Muscle of arm (tissue), 12 donors: ENCODE data around the gene CLDN15. TPM values are rescaled to one million over a fixed set of nuclear protein-coding genes. Genes with fewer than 3 reads are reported as not detected.
A peak's percentile ranks its signal among the peaks of the same experiment; 100 is the strongest.

Experiments used
- DNase-seq: peaks from one replicate; pipeline ENCODE4 v3.0.0-alpha.2; 2013
- polyA plus RNA-seq, 12 donors: library from polyadenylated mRNA; unstranded; fragments of 120-200 nt; gene quantifications; one replicate each; pipeline ENCODE4 v1.2.1, GENCODE V29; 2013; ENCODE audit not compliant: insufficient read length in 12 of 12

CLDN15 gene
- polyA plus RNA-seq, 12 donors: 4.2 to 16.9 (median 5.7) TPM; not detected in 1

DNA sequence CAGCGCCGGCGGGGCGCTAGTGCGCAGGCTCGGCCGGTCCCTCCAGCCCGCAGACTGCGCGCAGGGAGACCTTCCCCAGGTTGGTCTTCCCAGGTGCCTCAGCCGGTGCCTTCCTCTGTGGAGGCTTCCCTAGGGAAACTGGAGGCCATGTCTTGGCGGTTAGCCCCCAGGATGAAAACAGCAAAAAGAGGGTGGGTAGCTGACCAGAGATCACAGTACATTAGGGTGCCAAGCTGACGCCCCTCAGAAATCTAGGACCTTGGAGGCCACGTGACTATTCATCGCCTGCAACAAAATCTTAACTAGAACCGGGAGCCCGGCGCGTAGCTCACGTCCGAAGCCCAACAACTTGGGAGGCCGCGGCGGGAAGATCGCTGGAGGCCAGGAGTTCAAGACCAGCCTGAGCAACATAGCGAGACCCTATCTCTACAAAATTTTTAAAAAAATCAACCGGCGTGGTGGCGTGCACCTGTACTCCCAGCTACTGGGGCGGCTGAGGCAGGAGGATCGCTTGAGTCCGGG is 7.6 kb upstream of the CLDN15 start:
- no peak for DNase-seq

DNA sequence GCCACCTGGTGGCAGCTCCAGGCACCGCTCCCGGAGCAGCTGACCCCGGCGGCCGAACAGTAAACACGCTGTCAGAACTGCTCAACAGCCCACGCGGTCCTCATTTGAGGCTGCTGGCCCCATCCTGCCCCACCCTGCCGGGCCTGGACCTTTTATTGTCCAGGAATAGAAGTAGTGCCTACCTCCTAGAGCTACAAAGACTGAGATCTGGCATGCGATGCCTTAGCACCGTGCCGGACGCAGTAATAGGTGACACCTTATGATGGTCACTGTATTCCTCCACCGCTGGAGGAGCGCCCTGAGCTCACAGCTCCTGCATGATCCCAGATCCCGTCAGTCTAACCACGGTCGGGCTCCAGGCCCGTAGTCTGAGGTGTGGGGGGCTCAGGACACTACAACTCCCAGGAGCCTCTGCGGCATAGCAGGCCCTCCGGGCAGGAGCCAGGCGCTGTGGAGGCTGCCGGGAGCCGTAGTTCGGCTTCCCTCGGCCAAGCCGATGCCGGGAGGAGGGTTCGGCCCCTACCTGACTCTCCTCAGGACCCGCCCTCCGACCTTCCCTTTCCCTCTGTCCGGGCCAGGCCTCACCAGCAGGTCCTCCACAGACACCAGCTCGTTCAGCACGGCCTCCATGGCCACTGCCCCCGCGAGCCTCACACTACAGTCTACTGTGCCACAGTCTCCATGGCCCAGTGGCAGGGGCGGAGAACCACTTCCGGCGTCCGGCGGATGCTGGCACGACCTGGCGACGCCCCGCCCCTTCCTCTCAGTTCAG is 7.0 kb upstream of the CLDN15 start, which contains the start of gene FIS1:
Gene FIS1, minus strand, starts transcription at position 707 of the 772 bp plus-strand sequence. Its CDS starts 77 bp downstream, at position 630.
- DNase-seq: peak; percentile 92

DNA sequence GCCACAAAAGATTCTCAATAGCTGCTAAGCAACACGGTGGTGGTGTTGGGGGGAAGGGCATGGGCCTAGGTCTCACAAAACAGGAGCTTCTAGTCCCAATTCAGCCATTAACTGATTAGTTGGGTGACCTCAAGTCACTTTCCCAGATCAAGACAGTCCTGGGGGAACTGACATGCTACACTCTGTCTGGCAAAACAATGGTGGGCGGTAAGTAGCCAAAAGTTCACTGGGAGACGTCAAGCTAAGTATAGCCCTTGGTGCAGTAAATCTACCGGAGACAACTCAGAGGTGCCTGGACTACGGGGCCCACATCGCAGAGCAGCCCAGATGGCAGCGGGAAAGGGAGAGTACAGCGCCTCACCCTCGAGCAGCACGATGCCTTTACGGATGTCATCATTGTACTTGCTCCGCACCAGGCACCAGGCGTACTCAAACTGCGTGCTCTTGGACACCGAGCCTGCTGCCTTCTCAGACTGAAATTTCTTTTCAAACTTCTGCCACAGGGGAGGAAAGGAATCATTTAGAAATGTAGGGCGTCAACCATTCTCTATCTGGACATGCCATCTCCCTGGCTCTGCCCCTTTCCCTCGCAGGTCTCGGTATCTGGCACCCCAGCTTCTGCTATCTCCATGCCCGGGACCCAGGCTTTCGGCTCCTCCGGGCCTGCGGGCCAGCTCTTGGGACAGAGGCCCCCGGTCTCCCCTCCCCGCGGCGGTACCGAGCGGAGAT is 6.2 kb upstream of the CLDN15 start:
- DNase-seq: no peak

DNA sequence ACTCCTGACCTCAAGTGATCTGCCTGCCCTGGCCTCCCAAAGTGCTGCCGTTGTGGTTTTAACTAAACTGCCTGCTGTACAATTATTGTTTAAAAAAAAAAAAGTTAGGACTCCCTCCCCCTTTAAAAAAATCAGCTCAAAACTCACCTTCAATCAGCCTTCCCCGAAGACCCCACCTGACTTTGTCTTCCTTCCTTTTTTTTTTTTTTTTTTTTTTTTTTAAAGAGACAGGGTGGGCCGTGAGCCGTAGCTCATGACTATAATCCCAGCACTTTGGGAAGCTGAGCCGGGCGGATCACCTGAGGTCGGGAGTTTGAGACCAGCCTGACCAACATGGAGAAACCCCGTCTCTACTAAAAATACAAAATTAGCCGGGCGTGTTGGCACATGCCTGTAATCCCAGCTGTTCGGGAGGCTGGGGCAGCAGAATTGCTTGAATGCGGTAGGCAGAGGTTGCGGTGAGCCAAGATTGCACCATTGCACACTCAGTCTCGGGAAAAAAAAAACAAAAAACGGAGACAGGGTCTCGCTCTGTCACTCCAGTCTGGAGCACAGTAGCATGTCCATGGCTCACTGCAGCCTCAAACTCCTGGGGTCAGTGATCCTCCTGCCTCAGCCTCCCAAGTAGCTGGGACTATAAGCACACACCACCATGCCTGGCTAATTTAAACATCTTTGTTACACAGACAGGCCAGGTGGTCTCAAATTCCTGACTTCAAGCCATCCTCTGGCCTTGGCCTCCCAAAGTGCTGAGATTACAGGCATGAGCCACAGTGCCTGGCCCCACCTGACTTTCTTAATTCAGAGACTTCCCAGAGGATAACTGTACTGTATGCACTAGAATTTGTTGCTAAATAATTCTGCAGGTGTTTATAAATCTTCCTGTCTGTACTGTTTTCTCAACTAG is 4.1 kb upstream of the CLDN15 start:
- no peak for DNase-seq

DNA sequence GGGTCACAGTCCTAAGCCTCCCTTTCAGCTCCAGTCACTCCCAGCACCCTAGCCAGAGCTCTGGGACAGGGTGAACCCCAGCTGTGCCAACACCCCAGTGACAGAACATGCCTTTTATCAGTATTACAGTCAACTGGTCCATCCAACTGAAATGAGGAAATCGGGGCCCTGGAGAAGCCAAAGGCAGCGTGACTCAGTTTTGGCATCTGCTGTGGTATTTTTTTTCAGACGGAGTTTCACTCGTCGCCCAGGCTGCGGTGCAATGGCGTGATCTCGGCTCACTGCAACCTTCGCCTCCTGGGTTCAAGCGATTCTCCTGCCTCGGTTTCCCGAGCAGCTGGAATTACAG is 3.4 kb upstream of the CLDN15 start:
- DNase-seq: no peak

DNA sequence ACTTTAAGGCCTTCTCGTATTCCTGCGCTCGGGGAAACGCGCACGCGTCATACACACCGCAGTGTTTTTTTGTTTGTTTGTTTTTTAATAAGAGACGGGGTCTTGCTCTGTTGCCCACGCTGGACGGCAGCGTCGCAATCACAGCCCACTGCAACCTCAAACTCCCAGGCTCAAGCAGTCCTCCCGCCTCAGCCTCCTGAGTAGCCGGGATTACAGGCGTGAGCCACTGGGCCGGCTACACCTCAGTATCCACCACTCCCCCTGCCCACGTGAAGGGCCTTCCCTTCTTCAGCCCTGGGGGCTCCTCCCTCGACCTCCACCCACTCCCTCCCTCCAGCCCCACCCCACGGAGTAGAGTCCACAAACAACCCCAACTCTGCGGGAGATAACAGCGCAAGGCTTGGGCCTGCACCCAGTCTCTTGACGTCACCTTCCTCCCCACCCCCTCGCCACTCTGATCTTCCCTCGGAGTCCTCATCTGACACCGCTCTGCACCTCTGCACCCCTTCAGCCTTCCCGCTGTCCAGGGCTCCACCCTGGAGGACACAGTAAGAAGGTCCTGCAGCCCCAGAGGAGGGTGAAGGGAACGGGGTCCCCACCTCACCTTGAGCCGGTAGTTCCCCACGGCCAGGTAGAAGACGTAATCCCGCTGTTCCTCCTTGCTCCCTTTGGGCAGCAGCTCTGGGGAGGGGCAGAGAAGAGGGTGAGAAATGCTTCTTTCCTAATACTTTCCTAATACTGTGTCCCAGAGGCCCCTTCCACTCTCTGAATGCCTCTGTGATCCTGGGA is 2.8 kb upstream of the CLDN15 start:
- no peak for DNase-seq

DNA sequence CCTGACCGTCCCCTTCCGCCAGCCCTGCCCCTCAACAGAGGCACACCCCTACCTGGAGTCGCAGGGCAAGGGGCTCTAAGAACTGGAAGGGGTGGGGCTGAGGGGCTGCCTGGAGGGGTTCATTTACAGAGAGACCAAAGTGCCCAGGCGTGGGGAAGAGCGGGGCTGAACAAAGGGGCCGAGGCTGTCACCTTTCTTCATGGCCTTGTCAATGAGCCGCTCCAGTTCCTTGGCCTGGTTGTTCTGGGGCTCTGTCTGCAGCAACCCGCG is 2.3 kb upstream of the CLDN15 start:
- DNase-seq: no peak

DNA sequence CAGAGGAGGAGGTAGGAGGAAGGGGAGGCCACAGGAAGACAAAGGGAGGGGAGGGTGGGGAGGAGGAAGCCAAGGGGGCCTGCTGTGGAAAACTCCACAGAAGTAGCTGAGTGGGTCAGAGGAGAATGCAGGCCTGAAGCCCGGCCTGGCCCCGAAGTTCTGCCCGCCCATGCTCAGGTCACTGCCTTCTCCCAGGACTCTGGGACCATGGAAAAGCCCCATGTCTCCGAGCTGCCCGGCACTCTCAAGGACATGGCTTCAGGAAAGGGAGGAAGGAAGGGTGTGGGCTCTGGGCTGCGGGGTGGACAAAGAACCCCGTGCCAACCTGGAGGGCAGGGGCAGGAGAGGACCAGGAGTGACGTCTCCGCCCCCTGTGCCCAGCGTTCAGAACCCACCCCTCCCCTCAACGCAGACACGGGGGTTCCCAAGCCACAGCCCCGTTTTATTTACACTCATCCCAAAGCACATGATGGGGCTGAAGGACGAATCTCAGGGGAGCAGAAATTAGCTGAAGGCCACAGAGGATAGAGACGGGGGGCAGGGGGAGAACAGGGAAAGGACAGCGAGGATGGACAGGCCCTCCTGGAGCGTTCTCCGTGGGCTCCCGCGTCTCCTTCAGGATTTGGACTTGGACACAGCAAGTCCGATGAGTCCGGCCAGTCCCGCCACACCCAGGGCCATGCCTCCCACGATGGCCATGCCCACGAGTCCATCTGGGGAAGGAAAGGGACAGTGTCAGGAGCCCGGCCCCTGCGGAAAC is 1.8 kb upstream of the CLDN15 start:
- DNase-seq: no peak

DNA sequence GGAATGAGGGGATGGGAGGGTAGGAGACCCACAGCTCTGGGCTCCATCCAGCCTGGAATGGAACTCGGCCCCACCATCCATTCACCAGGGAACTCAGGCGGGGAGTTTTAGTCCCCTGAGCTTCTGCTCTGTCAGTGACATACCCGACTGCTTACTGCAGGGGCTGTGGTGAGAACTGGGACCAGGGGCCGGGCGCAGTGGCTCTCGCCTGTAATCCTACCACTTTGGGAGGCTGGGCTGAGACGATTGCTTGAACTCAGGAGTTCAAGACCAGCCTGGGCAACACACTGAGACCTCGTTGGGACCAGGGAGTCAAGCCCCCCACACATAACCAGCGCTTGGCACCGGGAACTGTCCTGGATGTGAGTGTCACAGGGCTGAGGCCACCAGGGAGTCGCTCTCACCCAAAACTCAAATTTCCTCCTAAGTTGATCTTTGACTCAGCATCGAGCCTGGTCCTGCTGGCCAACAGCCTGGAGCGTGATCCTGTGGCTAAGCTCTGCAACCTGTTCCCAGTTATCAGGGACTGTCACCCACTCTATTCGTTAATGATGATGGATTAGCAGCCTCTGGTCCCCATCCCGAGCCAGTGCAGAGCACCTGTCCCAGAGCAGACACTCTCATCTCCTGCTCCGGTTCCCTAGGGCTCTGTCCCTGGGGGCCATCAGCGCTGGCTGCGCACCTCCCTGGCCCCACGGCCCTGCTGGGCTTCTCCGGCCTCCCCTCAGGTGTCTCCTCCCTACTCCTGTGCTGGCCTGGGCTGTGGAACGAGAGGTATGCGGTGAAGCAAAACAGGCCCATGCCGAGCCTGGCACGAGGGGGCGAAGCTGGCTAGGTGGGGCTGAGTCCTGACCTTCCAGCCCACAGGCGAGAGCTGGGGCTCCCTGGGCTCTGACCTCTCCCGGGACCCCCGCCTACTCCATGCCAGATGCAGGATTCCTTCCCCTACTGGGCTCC is 902 bp upstream of the CLDN15 start:
- no peak for DNase-seq

DNA sequence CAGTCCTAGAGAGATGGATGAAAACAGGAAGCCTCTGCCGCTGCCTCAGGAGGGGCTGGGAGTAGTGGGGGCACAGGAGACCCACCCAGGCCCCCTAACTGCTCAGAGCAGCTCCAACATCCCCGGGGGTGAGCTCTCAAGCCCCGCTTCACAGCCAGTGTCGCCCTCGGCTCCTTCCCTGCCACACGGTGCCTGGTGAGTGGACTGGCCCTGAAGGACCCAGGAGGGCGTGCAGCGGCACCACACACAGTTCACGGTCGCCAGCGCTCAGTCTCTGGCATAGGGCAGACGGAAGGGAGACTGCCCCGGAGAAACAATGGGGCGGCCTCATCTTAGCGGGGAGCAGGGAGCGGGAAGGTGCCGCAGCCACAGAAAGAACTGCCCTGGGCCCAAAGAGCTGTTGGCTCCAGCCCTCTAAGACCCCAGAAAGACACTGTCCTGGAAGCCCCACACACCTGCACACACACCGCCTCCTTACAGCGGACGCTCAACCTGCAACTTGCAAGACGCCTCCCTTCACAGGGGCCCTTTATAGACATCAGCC is 1.2 kb downstream of the CLDN15 start:
- DNase-seq: no peak

DNA sequence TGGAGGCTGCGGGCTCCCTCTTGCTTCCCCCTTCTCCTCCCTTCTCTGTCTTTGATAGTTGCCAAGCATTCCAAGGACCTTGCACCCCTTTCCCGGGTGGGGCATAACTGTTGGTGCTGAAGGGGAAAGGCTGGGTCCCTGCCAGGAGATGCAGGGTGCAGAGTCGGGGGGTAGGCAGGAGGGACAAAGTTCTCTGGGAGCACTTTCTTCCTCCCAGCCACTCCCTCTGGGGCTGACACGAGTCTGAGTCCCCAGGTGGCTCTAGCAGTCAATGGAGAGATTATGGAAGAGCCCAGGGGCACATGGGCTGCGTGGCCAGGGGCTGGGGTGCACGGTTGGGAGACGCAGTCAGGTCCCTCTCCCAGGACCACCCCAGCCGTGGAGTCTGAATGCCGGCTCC is 2.1 kb downstream of the CLDN15 start:
- no peak for DNase-seq

DNA sequence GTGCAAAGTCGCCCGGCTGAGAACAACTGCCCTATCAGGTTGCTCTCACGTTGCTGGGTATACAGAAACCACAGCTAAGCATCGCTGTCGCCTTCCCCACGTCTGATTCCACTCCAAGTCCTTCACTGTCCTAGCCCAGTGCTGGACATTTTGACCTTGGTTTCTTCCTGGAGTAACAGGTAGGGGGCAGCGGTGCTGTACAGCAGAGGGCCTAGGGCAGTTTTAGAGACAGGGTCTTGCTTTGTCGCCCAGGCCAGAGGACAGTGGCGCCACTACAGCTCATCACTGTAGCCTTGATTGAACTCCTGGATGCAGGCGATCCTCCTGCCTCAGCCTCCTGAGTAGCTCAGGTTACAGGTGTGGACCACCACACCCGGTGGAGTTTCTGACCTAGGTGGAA is 2.6 kb downstream of the CLDN15 start:
- no peak for DNase-seq

DNA sequence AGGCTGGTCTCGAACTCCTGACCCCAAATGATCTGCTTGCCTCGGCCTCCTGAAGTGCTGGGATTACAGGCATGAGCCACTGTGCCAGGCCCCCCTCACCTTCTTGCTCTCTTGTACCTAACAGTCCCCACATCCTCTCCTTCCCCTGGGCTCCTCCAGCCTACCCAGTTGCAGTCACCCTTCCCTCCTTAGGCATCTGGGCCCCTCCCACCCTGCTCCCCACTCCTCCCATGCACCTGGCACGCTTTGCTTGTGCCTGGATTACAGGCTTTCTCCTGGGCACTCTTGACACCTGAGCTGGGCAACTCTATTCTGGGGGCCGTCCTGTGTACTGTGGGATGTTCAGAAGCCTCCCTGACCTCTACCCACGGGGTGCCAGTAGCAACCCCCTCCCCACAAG is 3.0 kb downstream of the CLDN15 start:
- no peak for DNase-seq

DNA sequence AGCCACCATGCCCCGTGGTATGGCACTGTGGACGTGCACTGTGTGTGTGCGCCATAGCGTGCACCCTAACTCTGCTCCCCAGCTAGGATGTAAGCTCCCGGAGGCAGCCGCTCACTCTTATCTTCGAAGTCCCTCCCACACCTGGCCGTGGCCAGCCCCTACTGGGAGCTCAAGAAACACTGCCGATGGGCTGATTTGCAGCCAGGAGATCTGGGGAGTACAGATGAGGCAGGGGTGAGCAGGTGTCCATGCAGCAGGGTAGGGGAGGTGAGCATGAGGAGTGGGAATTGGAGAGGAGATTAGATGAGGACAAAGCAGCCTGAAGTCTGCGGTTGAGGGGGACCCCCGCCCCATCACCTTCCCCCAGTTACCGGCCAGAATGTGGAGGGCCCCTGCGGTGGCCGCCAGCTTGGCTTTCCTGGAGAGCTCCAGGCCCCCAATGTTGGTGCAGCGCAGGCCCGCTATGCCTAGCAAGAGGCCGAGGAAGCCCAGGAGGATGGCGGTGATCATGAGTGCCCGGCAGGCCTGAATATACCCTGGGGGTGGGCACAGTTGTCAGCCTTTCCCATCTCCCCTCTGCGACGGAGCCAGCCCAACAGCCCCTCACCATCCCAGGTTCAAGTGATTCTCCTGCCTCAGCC is 3.6 kb downstream of the CLDN15 start:
- no peak for DNase-seq

DNA sequence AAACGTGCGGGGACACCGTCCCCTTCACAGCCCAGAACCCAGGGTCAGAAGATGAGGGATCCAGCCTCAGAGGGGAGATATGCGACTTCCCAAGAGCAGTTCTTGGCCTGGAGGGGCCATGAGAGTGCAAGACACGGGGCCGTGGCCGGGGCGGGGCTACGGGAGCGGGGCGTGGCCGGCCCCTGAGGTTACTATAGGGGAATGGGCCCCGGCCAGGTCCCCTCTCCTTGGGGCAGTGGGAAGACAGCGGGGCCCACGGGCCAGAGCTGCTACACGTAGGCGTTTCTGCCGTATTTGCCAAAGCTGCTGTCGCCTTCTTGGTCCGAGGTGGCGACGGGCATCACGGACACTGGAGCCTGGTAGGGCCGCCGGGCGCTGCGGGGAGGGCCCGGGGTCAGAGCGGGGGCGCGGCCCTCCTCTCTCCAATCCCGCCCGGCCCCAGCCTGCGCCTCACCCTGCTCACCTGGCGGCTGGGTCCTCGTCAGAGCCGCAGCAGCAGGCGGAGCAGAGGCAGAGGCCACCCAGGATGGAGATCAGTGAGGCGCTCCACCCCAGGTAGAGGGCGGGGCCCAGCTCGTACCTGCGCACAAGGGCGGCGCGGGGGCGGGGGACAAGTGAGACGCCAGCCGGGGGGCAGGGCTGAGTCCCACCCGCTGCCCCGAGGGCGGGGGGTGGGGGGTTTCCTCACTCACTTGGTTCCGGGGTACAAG is 5.3 kb downstream of the CLDN15 start:
- DNase-seq: no peak

DNA sequence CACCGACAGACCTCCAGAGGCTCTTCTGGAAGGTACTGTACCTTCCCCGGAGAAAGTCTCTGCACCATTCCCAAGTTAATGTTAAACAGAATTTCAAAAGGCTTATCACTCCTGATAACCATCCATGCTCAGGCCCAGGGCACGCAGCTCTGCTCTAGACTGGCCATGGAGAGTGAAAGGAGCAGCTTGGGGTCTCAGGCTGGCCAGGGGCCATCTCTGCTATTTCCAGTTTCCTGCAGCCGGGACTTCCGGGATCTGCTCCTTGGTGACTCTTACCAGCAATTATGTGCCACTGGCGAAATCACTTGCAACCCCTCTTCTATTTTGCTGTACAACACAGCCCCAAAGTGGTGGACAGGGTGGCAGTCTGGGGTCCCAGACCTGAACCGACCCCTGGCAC is 6.0 kb downstream of the CLDN15 start:
- no peak for DNase-seq

DNA sequence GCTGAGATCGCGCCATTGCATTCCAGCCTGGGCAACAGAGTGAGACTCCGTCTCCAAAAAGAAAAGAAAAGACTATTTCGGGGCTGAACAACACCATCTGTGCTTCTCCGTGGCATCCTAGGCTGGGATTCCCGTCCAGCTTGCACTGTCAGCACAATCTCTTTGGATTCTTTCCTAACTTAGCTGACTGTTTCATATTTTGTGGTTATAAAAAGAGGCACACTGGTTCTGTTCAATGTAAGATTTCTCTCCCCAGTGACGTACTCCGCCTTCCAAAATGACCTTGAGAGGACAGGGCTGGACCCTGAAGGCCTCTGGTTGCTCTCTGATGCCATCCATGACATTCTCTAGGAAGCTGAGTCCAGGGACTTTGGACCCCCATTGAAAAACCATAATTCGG is 10.9 kb downstream of the CLDN15 start:
- DNase-seq: no peak

DNA sequence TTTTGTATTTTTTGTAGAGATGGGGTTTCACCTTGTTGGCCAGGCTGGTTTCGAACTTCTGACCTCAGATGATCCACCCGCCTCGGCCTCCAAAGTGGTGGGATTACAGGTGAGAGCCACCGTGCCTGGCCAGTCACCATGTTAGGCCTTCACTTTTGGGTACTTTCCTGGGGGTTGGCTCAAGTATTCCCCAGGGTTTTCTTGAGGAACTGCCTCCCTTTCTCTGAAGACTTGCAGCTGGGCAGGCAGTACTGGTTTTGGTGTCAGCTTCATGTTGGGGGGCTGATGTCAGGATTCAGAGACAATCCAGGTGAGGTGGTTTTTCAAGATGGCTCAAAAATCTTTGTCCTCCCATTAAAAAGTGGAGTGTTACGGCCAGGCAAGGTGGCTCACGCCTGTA is 12.0 kb downstream of the CLDN15 start:
- DNase-seq: no peak
